ENCODE measurements around the gene FBLL1. TPM values are rescaled to one million over a fixed set of nuclear protein-coding genes. Genes with fewer than 3 reads are reported as not detected.

The FBLL1 gene
- total and polyA plus RNA-seq, 10 of the 15 experiments (the other 5 are each of a cell fraction or from before 2014, with no cell fraction given) = 0.04 to 0.23 (median 0.15) TPM; not detected in 7

DNA sequence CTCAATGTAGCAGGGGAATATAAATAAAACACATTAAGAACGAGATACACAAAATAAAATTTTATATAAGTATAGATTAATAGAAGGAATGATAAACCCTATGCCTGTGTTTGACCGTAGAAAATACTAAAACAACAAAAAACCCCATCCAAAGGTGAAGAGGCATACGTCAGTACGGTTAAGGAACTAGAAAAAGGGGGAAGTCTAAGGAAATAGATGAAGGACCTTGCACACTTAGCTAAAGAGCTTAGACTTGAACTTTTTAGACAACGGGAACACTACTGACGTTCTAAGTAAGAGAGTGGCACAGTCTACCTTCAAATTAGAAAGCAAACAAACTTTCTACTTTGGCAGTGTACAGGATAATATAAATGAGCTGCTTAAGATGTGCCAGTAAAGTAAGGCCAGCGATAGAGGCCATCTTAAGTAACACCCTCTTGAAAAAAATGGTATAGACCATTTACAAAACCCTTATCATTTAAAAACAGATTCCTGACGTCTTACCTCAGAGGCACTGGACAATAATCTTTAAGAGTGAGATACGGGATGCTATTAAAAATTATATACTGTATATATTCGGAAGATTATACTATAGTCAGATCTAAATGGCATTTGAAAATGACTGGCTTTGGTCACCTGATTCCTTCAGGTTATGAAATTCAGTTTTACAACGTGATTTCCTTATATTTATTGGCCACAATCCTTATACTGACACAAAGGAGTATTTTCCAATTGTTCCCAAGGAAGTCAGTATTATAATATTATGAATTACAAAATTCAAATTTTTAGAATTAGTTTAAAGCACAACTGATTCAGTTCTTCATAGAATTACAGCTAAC lies 41.6 kb downstream of the FBLL1 start:
- ChIA-PET POLR2A (no interaction called here), RAD21 (ENCODE audit: unreplicated experiment) (interaction anchor here (0.5 kb wide), 1 partner anchor 65 kb away, joined by 3 read pairs; no protein-coding TSS in a partner anchor)
- no peak overlapping the region for H3K4me3 ChIP-seq

More for the DNA sequence above, 41.6 kb downstream of the FBLL1 start:
- BruUV-seq (replicated peaks) = no TSS peak
- H3K79me2 ChIP-seq (ENCODE audit: control insufficient read depth, insufficient read depth, low read length) = peaks cover 63% of the 10 kb centered on the region
- in situ Hi-C loops (cut with MboI) = no loop called here
- peaks cover 4% of the 10 kb centered on the region; the same call in 1 of the 2 replicates for H4K20me1 ChIP-seq (ENCODE audit: control insufficient read depth, insufficient read depth)
- H3K4me1 ChIP-seq (ENCODE audit: control insufficient read depth, insufficient read depth, low read length) = no peaks in the 10 kb centered on the region
- H3K9ac ChIP-seq (ENCODE audit: control insufficient read depth, insufficient read depth, low read length) = no peak overlapping the region
- intact Hi-C loops (cut with micrococcal nuclease; ENCODE audit: unreplicated experiment) = loop anchor here (10.0 kb wide), 1 partner anchor 276 kb away; the partner anchor contains the start of gene WWC1
- no peak overlapping the region for H3K27ac ChIP-seq (ENCODE audit: control insufficient read depth, insufficient read depth)
- SMC1A ChIA-PET (ENCODE audit: uncharacterized antibody, unreplicated experiment) = no interaction called here
- FAIRE-seq = no peak
- no peaks in the 10 kb centered on the region for H3K27me3 ChIP-seq (replicated peaks in 1 of 2; ENCODE audit: control insufficient read depth in 2 of 2, insufficient read depth in 2 of 2, low read length in 1 of 2)
- ATAC-seq = no peak
- H2AFZ ChIP-seq (ENCODE audit: control insufficient read depth, low read depth, low read length) = no peak overlapping the region
- peaks cover 0 to 20% of the 10 kb centered on the region in 2 experiments; a peak in 3 of 4 replicates for H3K36me3 ChIP-seq (ENCODE audit: control insufficient read depth in 2 of 2, insufficient read depth in 2 of 2, low read length in 1 of 2)
- no peak overlapping the region for H3K4me2 ChIP-seq (ENCODE audit: control insufficient read depth, insufficient read depth)
- peaks cover 4% of the 10 kb centered on the region for H3K9me3 ChIP-seq (replicated peaks; ENCODE audit: control insufficient read depth, insufficient read depth, low read length)
- TF ChIP-seq RFX5 (IDR thresholded peaks at IDR 0.05; ENCODE audit: low read depth, low read length) (no peak), HDGF (IDR thresholded peaks at IDR 0.05) (no peak), ATF2 (IDR thresholded peaks at IDR 0.05; ENCODE audit: low read length) (no peak), LARP7 (IDR thresholded peaks at IDR 0.05) (no peak), SREBF1 (IDR thresholded peaks at IDR 0.05; ENCODE audit: low read length) (no peak), HSF1 (IDR thresholded peaks at IDR 0.05; ENCODE audit: low read depth, low read length) (no peak), BCL11A (IDR thresholded peaks at IDR 0.05; ENCODE audit: low read depth, low read length) (no peak), NRF1 (conservative IDR thresholded peaks at IDR 0.05; ENCODE audit: low read depth, low read length) (no peak), RAD51 (IDR thresholded peaks at IDR 0.05) (no peak), BCLAF1 (IDR thresholded peaks at IDR 0.05) (no peak), JUND (IDR thresholded peaks at IDR 0.05; ENCODE audit: low read depth, low read length) (no peak), CHD1 (IDR thresholded peaks at IDR 0.05; ENCODE audit: low read depth, low read length) (no peak), CEBPB (IDR thresholded peaks at IDR 0.05; ENCODE audit: borderline replicate concordance in 1 of 2, low read depth in 2 of 2, low read length in 2 of 2) (no peak)
- TF ChIP-seq, protein P1, sequence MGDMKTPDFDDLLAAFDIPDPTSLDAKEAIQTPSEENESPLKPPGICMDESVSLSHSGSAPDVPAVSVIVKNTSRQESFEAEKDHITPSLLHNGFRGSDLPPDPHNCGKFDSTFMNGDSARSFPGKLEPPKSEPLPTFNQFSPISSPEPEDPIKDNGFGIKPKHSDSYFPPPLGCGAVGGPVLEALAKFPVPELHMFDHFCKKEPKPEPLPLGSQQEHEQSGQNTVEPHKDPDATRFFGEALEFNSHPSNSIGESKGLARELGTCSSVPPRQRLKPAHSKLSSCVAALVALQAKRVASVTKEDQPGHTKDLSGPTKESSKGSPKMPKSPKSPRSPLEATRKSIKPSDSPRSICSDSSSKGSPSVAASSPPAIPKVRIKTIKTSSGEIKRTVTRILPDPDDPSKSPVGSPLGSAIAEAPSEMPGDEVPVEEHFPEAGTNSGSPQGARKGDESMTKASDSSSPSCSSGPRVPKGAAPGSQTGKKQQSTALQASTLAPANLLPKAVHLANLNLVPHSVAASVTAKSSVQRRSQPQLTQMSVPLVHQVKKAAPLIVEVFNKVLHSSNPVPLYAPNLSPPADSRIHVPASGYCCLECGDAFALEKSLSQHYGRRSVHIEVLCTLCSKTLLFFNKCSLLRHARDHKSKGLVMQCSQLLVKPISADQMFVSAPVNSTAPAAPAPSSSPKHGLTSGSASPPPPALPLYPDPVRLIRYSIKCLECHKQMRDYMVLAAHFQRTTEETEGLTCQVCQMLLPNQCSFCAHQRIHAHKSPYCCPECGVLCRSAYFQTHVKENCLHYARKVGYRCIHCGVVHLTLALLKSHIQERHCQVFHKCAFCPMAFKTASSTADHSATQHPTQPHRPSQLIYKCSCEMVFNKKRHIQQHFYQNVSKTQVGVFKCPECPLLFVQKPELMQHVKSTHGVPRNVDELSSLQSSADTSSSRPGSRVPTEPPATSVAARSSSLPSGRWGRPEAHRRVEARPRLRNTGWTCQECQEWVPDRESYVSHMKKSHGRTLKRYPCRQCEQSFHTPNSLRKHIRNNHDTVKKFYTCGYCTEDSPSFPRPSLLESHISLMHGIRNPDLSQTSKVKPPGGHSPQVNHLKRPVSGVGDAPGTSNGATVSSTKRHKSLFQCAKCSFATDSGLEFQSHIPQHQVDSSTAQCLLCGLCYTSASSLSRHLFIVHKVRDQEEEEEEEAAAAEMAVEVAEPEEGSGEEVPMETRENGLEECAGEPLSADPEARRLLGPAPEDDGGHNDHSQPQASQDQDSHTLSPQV (IDR thresholded peaks at IDR 0.05) = no peak
- CTCF ChIA-PET = no interaction called here
- no peak for DNase-seq (ENCODE audit: low read depth, low spot score)
- WGBS (ENCODE audit: insufficient coverage, insufficient replicate concordance, low lambda C conversion rate, missing lambda C conversion rate) = 88% methylated on average over 11 of the region's 11 CpGs
